ENCODE measurements around the gene MAB21L3.

GRCh38 chr1:116169898-116170297 is 58.7 kb downstream of the MAB21L3 start:
- TF ChIP-seq CTCF (conservative IDR thresholded peaks at IDR 0.05; ENCODE audit: low read depth, low read length) (no peak), EZH2 (IDR thresholded peaks at IDR 0.05; ENCODE audit: low read length, unreplicated experiment) (no peak)

All from PC-3 (cell line).